IPS-15b (cell line): Measurements from ENCODE around the gene SLC2A6.

Experiments used
- H3K27me3 ChIP-seq: one replicate; pipeline ENCODE4 v1.6.1; 2013; ENCODE audit warnings: low read length; ENCODE audit not compliant: control insufficient read depth, insufficient read depth
- H3K36me3 ChIP-seq: one replicate; pipeline ENCODE4 v1.6.1; 2013; ENCODE audit warnings: low read length; ENCODE audit not compliant: control insufficient read depth, insufficient read depth
- H3K4me1 ChIP-seq: one replicate; pipeline ENCODE4 v1.6.1; 2013; ENCODE audit warnings: mild to moderate bottlenecking, low read length; ENCODE audit not compliant: control insufficient read depth, insufficient read depth
- H3K4me3 ChIP-seq: one replicate; pipeline ENCODE4 v1.5.1; 2013; ENCODE audit warnings: low read depth, low read length
- H3K9ac ChIP-seq: one replicate; pipeline ENCODE4 v1.6.1; 2013; ENCODE audit warnings: low read depth, mild to moderate bottlenecking, low read length
- H3K9me3 ChIP-seq: one replicate; pipeline ENCODE4 v1.6.1; 2013; ENCODE audit warnings: mild to moderate bottlenecking, low read length; ENCODE audit not compliant: control insufficient read depth, insufficient read depth

Gene SLC2A6

GRCh38 chr9:133502112-133502511, 23.2 kb upstream of the SLC2A6 start:
- Histone ChIP-seq H3K27me3 (no peaks in the 10 kb centered on the region), H3K4me3 (no peak overlapping the region), H3K9ac (no peak overlapping the region), H3K9me3 (no peaks in the 10 kb centered on the region), H3K36me3 (no peaks in the 10 kb centered on the region), H3K4me1 (no peaks in the 10 kb centered on the region)

DNA sequence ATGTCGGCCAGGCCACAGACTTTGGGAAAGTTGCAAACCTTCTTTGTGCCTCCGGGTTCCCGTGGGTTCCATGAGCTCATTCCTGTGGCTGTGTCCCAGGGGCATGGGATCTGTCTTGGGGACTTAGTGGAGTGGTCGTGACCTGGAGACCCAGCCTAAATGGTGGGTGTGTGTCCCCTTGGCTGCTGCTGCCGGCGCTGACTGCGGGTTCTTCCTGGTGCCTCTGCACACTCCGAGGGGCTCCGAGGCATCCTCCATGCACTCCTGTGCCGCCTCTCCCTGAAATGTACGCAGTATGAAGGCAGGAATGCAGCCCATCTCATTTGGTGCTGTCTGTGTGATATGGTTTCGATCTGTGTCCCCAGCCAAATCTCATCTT, 21.0 kb upstream of the SLC2A6 start:
- Histone ChIP-seq H3K9me3 (no peaks in the 10 kb centered on the region), H3K27me3 (no peaks in the 10 kb centered on the region), H3K36me3 (no peaks in the 10 kb centered on the region), H3K9ac (no peak overlapping the region), H3K4me3 (no peak overlapping the region), H3K4me1 (no peaks in the 10 kb centered on the region)

DNA sequence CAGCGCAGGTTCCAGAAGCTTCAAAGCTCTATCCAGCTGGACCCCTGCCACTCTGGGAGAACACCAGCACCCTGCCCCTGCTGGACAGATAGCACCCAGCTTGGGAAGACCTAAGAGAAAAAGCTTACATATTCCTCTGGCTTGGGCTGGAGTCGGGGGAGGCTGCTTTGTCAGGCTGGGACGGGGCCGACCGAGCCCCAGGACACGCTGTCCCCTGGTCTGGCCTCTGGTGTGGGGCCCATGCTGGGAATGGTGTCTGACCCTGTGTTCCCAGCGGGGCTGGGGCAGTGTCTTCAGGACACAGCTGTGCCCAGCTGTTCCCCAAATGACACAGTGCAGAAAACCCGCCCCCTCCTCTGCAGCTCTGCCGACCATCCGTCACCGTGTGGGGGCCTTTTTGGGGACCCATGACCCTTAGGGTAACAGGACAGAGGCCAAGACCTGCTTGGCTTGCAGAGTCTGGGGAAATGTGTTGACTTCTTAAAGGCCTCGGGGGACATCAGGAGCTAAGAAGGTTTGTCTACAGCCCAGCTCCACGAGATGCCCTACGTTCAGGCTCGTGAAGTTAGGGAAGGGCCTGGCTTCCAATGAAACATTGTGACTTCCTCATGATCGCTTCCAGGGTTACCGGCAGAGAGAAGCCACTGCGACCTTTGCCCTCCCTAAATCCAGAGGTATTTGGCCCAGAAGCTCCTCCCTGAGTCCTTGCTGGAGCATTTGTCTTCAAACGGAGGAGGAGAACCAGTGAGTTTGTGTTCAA, 20.4 kb upstream of the SLC2A6 start:
- no peaks in the 10 kb centered on the region for H3K36me3 ChIP-seq
- H3K4me1 ChIP-seq, result no peaks in the 10 kb centered on the region
- H3K27me3 ChIP-seq, result no peaks in the 10 kb centered on the region
- no peak overlapping the region for H3K9ac ChIP-seq
- no peak overlapping the region for H3K4me3 ChIP-seq
- H3K9me3 ChIP-seq, result no peaks in the 10 kb centered on the region

GRCh38 chr9:133496861-133497842, 18.3 kb upstream of the SLC2A6 start:
- Histone ChIP-seq H3K4me3 (no peak overlapping the region), H3K27me3 (no peaks in the 10 kb centered on the region), H3K9me3 (no peaks in the 10 kb centered on the region), H3K4me1 (no peaks in the 10 kb centered on the region), H3K36me3 (no peaks in the 10 kb centered on the region), H3K9ac (no peak overlapping the region)

DNA sequence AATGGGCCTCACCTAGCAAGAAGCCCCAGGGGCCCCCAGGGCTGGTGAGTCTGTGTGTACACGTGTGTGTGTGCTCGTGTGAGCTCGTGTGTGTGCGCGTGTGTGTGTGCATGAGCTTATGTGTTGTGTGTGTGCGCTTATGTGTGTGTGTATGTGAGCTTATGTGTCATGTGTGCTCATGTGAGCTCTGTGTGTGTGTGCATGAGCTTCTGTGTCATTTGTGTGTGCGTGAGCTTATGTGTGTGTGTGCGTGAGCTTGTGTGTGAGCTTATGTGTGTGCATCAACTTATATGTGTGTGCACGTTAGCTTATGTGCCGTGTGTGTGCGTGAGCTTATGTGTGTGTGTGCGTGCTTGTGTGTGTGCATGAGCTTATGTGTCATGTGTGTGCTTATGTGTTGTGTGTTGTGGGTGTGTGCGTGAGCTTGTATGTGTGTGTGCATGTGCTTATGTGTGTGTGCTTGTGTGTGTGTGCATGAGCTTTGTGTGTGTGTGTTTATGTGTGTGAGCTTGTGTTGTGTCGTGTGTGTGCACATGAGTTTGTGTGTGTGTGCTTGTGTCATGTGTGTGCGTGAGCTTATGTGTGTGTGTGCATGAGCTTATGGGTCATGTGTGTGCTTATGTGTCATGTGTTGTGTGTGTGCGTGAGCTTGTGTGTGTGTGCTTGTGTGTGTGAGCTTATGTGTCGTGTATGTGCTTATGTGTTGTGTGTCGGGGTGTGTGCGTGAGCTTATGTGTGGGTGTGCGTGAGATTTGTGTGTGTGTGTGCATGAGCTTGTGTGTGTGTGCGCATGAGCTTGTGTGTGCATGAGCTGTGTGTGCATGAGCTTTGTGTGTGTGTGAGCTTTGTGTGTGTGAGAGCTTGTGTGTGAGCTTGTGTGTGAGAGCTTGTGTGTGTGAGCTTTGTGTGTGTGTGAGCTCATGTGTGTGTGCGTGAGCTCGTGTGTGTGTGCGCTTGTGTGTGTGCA, 16.7 kb upstream of the SLC2A6 start:
- Histone ChIP-seq H3K9ac (no peak overlapping the region), H3K4me3 (no peak overlapping the region), H3K4me1 (no peaks in the 10 kb centered on the region), H3K27me3 (no peaks in the 10 kb centered on the region), H3K9me3 (no peaks in the 10 kb centered on the region), H3K36me3 (no peaks in the 10 kb centered on the region)

DNA sequence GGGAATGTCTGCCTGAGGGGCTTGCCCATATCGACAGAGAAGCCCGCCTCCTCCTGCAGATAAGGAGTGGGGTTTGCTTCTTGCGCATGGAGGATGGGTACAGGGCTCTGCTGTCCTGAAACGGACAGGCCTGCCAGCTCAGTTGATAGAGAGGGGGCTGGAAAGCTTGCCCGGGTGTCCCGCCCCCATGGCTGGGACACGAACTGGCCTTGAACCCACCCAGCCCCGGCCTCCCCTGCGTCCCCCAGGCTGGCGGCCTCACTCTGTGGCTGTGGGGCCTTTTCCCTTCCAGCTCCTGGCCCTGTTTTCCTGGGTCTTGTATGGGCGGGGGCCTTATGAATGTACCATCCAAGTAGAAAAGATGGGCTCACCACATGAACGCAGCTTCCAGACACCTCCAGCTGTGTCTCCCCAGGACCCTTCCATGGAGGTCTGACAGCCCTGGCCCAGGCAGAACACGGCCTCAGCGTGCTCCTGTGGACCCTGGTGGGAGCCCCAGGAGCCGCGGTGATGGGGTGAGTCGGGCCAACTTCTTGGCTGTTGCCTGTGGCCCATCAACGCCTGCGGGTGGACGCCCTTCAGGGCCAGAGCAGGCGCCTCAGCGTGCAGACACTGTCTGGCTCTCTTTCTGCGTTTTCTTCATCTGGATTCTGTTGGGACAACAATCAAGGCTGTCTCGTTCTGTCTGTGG, 15.9 kb upstream of the SLC2A6 start:
- Histone ChIP-seq H3K27me3 (no peaks in the 10 kb centered on the region), H3K4me1 (no peaks in the 10 kb centered on the region), H3K4me3 (no peak overlapping the region), H3K9ac (no peak overlapping the region), H3K36me3 (no peaks in the 10 kb centered on the region), H3K9me3 (no peaks in the 10 kb centered on the region)

DNA sequence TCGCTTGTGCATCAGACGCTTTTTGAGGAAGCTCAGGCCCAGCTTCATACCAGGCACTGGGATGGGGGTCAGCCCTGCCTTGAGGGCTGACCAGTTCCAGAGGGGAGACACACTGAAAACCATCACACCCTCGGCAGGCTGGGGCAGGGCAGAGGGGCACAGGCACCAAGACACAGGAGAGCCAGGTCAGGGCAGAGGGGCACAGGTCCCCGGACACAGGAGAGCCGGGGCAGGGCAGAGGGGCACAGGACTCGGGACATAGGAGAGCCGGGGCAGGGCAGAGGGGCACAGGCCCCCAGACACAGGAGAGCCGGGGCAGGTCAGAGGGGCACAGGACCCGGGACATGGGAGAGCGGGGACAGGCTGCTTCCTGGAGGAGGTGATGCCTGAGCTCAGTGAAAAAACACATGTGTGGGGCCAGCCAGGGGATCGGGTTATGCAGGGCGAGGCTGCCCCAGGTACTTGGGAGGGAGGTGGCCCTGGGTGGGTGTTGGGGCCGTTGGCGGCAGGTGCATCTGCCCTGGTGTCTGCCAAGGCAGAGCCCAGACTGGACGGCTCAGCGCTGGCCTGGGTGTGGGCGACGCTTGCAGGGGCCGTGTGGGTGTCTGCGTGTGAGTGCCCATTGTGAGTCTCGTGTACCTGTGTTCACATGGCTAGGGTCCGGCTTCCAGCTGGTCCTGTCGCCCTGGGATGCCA, 15.1 kb upstream of the SLC2A6 start:
- Histone ChIP-seq H3K36me3 (no peaks in the 10 kb centered on the region), H3K9ac (no peak overlapping the region), H3K9me3 (no peaks in the 10 kb centered on the region), H3K4me3 (no peak overlapping the region), H3K27me3 (no peaks in the 10 kb centered on the region), H3K4me1 (no peaks in the 10 kb centered on the region)

- H3K4me3 ChIP-seq, result no peak overlapping the region
- no peaks in the 10 kb centered on the region for H3K4me1 ChIP-seq
- no peak overlapping the region for H3K9ac ChIP-seq
- H3K27me3 ChIP-seq, result no peaks in the 10 kb centered on the region
- H3K36me3 ChIP-seq, result no peaks in the 10 kb centered on the region
- no peaks in the 10 kb centered on the region for H3K9me3 ChIP-seq
Observed at GRCh38 chr9:133493428-133493827, 14.5 kb upstream of the SLC2A6 start.

DNA sequence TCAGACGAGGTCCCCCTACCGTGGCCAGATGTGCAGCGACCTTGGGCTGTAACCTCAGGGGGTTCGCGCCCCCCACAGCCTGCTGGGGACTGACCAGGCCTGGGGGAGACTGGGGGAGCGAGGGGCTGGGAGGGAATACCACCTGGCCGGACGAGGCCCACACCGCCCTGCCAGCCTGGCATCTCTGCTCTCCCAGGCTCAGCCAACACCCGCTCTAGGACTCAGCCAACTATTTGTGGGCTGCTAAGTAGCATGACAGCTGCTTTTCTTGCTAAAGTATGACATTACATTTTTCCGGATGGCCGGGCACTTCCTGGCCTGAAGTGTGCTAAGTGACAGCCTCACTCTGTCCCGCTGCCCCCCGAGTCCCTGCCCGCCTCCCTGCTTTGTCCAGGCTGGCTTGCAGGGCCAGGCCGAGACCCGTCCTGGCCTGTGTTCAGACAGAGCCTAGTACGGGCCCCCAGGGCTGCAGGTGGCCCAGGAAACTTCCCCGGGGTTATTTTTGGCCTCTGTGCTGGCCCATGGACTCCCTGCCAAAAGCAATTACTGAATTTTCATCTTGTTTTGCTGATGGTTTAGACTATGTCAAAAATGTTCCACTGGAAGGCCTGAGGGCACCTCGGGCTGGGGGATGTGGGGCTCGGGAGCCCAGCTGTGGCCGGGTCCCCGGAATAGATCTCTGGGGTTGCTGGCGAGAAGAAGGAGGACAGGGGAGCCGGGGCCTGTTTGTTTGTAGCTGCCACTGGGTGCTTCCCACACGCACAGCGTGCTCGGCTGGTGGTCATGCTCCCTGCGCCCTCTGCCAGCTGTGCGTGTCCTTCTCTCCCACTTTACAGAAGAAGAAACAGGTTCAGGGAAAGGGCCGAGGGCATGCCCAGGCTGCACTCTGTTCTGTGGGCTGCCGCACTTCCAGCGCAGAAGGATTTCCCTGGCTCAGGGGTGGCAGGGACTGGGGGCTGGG, 13.4 kb upstream of the SLC2A6 start:
- H3K27me3 ChIP-seq, result no peaks in the 10 kb centered on the region
- H3K9me3 ChIP-seq, result no peaks in the 10 kb centered on the region
- H3K36me3 ChIP-seq, result no peaks in the 10 kb centered on the region
- no peaks in the 10 kb centered on the region for H3K4me1 ChIP-seq
- no peak overlapping the region for H3K4me3 ChIP-seq
- no peak overlapping the region for H3K9ac ChIP-seq

- H3K9ac ChIP-seq, result no peak overlapping the region
- no peaks in the 10 kb centered on the region for H3K36me3 ChIP-seq
- H3K4me1 ChIP-seq, result no peaks in the 10 kb centered on the region
- no peaks in the 10 kb centered on the region for H3K9me3 ChIP-seq
- H3K27me3 ChIP-seq, result no peaks in the 10 kb centered on the region
- H3K4me3 ChIP-seq, result no peak overlapping the region
Observed at GRCh38 chr9:133491656-133491925, 12.7 kb upstream of the SLC2A6 start.
